ENCODE data around the gene METTL22.

DNA sequence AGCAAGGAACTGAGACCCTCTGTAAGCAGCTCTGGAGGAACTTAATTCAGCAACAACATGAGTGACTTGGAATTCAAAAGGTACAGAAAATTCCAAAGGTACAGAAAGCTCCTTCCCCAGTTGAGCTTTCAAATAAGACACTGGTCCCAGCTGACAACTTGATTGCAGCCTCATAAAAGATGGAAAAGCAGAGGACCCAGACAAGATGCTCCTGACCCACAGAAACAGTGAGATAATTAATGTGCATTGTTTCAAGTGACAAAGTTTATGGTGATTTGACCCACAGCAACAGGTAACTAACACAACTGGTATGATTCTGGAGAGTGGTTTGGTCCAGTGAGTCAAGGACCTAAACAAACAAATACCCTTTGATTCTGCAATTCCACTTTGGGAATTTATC, 15.9 kb upstream of the METTL22 start:
- TF ChIP-seq, protein P1, sequence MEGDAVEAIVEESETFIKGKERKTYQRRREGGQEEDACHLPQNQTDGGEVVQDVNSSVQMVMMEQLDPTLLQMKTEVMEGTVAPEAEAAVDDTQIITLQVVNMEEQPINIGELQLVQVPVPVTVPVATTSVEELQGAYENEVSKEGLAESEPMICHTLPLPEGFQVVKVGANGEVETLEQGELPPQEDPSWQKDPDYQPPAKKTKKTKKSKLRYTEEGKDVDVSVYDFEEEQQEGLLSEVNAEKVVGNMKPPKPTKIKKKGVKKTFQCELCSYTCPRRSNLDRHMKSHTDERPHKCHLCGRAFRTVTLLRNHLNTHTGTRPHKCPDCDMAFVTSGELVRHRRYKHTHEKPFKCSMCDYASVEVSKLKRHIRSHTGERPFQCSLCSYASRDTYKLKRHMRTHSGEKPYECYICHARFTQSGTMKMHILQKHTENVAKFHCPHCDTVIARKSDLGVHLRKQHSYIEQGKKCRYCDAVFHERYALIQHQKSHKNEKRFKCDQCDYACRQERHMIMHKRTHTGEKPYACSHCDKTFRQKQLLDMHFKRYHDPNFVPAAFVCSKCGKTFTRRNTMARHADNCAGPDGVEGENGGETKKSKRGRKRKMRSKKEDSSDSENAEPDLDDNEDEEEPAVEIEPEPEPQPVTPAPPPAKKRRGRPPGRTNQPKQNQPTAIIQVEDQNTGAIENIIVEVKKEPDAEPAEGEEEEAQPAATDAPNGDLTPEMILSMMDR (IDR thresholded peaks at IDR 0.05), result no peak
- no peak for TF ChIP-seq POLR2AphosphoS5 (IDR thresholded peaks at IDR 0.05)

Measured in transverse colon (tissue), 4 donors.